ENCODE measurements around the gene CPA4.

DNA sequence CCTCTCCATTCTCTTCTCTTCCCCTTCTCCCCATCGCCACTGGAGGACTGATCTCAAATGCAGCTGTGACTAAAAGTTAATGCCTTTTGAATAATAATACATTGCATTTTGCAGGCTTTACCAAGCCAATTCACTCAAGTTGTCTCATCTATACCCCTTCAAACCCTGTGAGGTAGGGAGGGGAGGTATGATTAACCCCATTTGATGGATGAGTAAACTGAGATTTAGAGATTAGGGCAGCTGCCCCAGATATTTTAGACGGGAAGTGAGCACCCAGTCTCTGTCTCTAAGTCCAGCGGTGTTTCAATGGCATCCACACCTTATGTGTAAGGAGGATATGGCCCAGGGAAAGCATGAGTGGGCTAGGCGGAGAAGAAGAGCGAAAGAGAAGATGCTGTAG, 52.8 kb downstream of the CPA4 start:
- TF ChIP-seq, protein P1, sequence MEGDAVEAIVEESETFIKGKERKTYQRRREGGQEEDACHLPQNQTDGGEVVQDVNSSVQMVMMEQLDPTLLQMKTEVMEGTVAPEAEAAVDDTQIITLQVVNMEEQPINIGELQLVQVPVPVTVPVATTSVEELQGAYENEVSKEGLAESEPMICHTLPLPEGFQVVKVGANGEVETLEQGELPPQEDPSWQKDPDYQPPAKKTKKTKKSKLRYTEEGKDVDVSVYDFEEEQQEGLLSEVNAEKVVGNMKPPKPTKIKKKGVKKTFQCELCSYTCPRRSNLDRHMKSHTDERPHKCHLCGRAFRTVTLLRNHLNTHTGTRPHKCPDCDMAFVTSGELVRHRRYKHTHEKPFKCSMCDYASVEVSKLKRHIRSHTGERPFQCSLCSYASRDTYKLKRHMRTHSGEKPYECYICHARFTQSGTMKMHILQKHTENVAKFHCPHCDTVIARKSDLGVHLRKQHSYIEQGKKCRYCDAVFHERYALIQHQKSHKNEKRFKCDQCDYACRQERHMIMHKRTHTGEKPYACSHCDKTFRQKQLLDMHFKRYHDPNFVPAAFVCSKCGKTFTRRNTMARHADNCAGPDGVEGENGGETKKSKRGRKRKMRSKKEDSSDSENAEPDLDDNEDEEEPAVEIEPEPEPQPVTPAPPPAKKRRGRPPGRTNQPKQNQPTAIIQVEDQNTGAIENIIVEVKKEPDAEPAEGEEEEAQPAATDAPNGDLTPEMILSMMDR (IDR thresholded peaks at IDR 0.05; ENCODE audit: low read depth, low read length, poor library complexity, severe bottlenecking) = no peak
- TF ChIP-seq EZH2phosphoT487 (IDR thresholded peaks at IDR 0.05; ENCODE audit: borderline replicate concordance, low read length) = no peak
